CD4-positive, alpha-beta T cell treated with Interleukin-17A for 4 hours (primary cell): ENCODE measurements around the gene SPATC1L.
"Not testable (repeated sequence)": the region's sequence is repeated elsewhere in the genome, so short reads cannot be mapped to it uniquely, and the experiment has no call there.

ENCODE experiments used
- DNase-seq: peaks from one replicate; pipeline ENCODE4 v3.0.0-alpha.2; 2020; ENCODE audit warnings: mixed read lengths

SPATC1L gene

GRCh38 chr21:46149205-46149901, 34.9 kb downstream of the SPATC1L start:
- no peak for DNase-seq

GRCh38 chr21:46148106-46148505, 36.2 kb downstream of the SPATC1L start:
- DNase-seq = no peak

GRCh38 chr21:46147429-46147828, 36.8 kb downstream of the SPATC1L start:
- DNase-seq = peak; percentile 58

GRCh38 chr21:46146856-46147255, 37.4 kb downstream of the SPATC1L start:
- no peak for DNase-seq

GRCh38 chr21:46145840-46146691, 38.2 kb downstream of the SPATC1L start:
- DNase-seq = no peak

- no peak for DNase-seq
These were observed 39.0 kb downstream of the SPATC1L start for GRCh38 chr21:46145159-46145839.

GRCh38 chr21:46144464-46145070, 39.7 kb downstream of the SPATC1L start:
- no peak for DNase-seq

- DNase-seq = no peak
These were observed 41.4 kb downstream of the SPATC1L start for GRCh38 chr21:46142582-46143473.

- DNase-seq = no peak
These were observed 42.3 kb downstream of the SPATC1L start for GRCh38 chr21:46141767-46142581.

- not testable (repeated sequence) for DNase-seq
These were observed 43.8 kb downstream of the SPATC1L start for GRCh38 chr21:46140352-46141003.

- DNase-seq = no peak
These were observed 44.6 kb downstream of the SPATC1L start for GRCh38 chr21:46139686-46140085.

GRCh38 chr21:46138383-46138970, 45.8 kb downstream of the SPATC1L start:
- DNase-seq = no peak

GRCh38 chr21:46137908-46138307, 46.4 kb downstream of the SPATC1L start:
- DNase-seq = no peak

- no peak for DNase-seq
These were observed 47.4 kb downstream of the SPATC1L start for GRCh38 chr21:46136739-46137349.

- no peak for DNase-seq
These were observed 48.4 kb downstream of the SPATC1L start for GRCh38 chr21:46135782-46136395.

GRCh38 chr21:46131838-46132651, 52.2 kb downstream of the SPATC1L start:
- no peak for DNase-seq

GRCh38 chr21:46131588-46131837, 52.7 kb downstream of the SPATC1L start:
- DNase-seq = no peak

GRCh38 chr21:46130831-46131587, 53.2 kb downstream of the SPATC1L start:
- no peak for DNase-seq
